ENCODE results near the gene CYP2J2.

Gene CYP2J2

DNA sequence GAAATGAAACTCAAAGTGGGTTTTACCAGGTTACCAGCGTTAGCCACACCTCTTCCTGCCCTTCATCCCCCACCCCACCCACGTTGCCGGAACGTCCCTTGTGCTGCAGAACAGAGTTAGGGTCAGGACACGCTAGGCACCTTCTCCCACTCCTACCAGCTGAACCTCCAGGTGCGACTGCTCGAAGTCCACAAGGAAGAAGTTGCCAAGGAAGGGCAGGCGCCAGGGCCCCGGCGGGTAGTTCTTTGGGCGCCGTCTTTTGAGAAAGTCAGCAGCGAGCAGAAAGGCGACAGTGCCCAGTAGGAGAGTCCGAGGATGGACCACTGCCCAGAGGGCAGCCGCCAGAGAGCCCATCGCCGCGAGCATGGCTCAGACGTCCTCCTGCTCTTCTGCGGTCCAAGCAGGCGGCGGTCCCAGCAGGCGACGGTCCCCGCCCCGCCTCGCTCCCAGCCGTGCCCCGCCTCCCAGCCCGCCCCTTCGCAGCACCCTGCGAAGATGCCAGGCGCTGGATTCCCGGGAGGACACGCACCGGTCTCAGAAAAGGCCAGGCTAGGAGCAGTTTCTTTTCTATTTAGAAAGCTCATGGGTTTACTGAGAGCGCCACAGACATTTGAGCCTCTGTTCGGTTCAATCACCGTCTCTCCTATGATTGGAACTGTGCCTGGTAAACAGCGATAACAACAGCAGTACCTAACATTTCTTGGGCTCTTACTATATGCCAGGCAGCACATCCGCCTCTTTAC is at the start of gene CYP2J2:
CYP2J2 (minus strand) TSS at position 393 of the 743 bp plus-strand sequence; CDS start at position 366, 27 bp downstream.
- CTCF ChIA-PET, result interaction anchor here (1.6 kb wide), 1 partner anchor 24 kb away, joined by 5 read pairs; no protein-coding TSS in a partner anchor
- no peaks in the 10 kb centered on the region for H3K9me3 ChIP-seq (ENCODE audit: control insufficient read depth, insufficient read depth, low read depth, low read length)
- H3K27ac ChIP-seq (ENCODE audit: extremely low read depth, low read depth, low read length), result no peak within 1 kb of the TSS; the same call in 1 of the 2 replicates
- H3K36me3 ChIP-seq (ENCODE audit: control insufficient read depth in 2 of 2, insufficient read depth in 1 of 2, low read length in 2 of 2), result no peaks in the 10 kb centered on the region
- peaks cover 3% of the 10 kb centered on the region; the same call in 1 of the 2 replicates for H3K4me1 ChIP-seq (ENCODE audit: control insufficient read depth, insufficient read depth, low read length)
- POLR2A ChIA-PET, result interaction anchor here (1.2 kb wide), 1 partner anchor 22 kb away, joined by 3 read pairs; no protein-coding TSS in a partner anchor
- peak within 1 kb of the TSS; percentile 54 for H3K4me3 ChIP-seq (ENCODE audit: low read depth, low read length)
- TF ChIP-seq ZBTB26 (tag by site-specific recombination; optimal IDR thresholded peaks at IDR 0.05) (peak; percentile 29), ZNF449 (tag by site-specific recombination; IDR thresholded peaks at IDR 0.05) (no peak), ZNF404 (tag by site-specific recombination; IDR thresholded peaks at IDR 0.05) (no peak), ZNF510 (tag by site-specific recombination; IDR thresholded peaks at IDR 0.05; ENCODE audit: insufficient replicate concordance) (no peak), ZNF138 (tag by site-specific recombination; IDR thresholded peaks at IDR 0.05; ENCODE audit: borderline replicate concordance) (no peak), ZNF426 (tag by site-specific recombination; IDR thresholded peaks at IDR 0.05) (no peak), ZEB2 (tag by site-specific recombination; IDR thresholded peaks at IDR 0.05) (no peak), ZNF10 (tag by site-specific recombination; IDR thresholded peaks at IDR 0.05) (peak; percentile 92), ZNF2 (tag by site-specific recombination; IDR thresholded peaks at IDR 0.05) (no peak), ZNF155 (tag by site-specific recombination; IDR thresholded peaks at IDR 0.05) (no peak), HOXC10 (CRISPR knock-in tag; IDR thresholded peaks at IDR 0.05) (no peak), ZNF654 (tag by site-specific recombination; IDR thresholded peaks at IDR 0.05; ENCODE audit: low read depth) (no peak), GLI4 (tag by site-specific recombination; IDR thresholded peaks at IDR 0.05) (no peak), ZNF202 (tag by site-specific recombination; IDR thresholded peaks at IDR 0.05; ENCODE audit: borderline replicate concordance) (no peak), ZBTB8A (tag by site-specific recombination; IDR thresholded peaks at IDR 0.05) (peak; percentile 37), ZBTB17 (tag by site-specific recombination; IDR thresholded peaks at IDR 0.05) (peak; percentile 71), SP2 (tag by site-specific recombination; IDR thresholded peaks at IDR 0.05) (peak; percentile 68), ZNF335 (tag by site-specific recombination; conservative IDR thresholded peaks at IDR 0.05) (peak; percentile 83), ZNF645 (tag by site-specific recombination; IDR thresholded peaks at IDR 0.05) (no peak), ZNF548 (tag by site-specific recombination; IDR thresholded peaks at IDR 0.05) (no peak), MEIS1 (CRISPR knock-in tag; IDR thresholded peaks at IDR 0.05; ENCODE audit: borderline replicate concordance) (no peak), PRDM10 (tag by site-specific recombination; IDR thresholded peaks at IDR 0.05) (peak; percentile 18; the same call in 1 of the 2 replicates), ZNF184 (tag by site-specific recombination; IDR thresholded peaks at IDR 0.05) (no peak), ZNF221 (tag by site-specific recombination; IDR thresholded peaks at IDR 0.05; ENCODE audit: borderline replicate concordance) (no peak), SALL2 (tag by site-specific recombination; IDR thresholded peaks at IDR 0.05; ENCODE audit: borderline replicate concordance) (no peak), ZNF366 (tag by site-specific recombination; conservative IDR thresholded peaks at IDR 0.05) (peak; percentile 44; the same call in 1 of the 2 replicates), ATF2 (tag by site-specific recombination; IDR thresholded peaks at IDR 0.05; ENCODE audit: low read depth) (no peak), ZNF660 (tag by site-specific recombination; IDR thresholded peaks at IDR 0.05) (no peak), ZFP37 (tag by site-specific recombination; IDR thresholded peaks at IDR 0.05) (peak; percentile 69; the same call in 1 of the 2 replicates)

All from HEK293 (cell line).